ENCODE measurements around the gene AK1. TPM values are rescaled to one million over a fixed set of nuclear protein-coding genes. Genes with fewer than 3 reads are reported as not detected.

The AK1 gene
- total RNA-seq, 1 experiment from 2014 or later: 35.8 TPM

DNA sequence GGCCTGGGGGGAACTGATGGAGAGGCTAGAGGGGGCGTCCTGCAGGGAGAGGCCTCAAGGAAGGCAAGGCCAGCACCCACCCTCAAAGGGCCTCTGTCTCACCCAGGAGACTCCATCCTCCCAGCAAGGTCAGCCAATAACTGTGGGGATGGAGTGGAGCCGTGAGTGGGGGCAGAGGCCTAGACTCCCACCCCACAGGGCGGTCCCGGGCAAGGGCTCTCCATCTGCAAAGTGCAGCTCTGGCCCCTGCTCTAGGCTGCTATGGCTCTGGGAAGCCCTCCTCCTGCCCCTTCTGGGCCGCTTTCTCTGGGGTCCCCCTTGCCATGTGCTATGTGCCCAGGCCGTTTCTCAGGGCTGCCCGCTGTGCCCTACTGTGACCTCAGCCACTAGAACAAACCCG is 60.7 kb downstream of the AK1 start:
- DNase-seq (ENCODE audit: low spot score): no peak
- CTCF ChIA-PET: no interaction called here
- intact Hi-C loops (cut with micrococcal nuclease; ENCODE audit: unreplicated experiment): no loop called here
- TF ChIP-seq, protein P1, sequence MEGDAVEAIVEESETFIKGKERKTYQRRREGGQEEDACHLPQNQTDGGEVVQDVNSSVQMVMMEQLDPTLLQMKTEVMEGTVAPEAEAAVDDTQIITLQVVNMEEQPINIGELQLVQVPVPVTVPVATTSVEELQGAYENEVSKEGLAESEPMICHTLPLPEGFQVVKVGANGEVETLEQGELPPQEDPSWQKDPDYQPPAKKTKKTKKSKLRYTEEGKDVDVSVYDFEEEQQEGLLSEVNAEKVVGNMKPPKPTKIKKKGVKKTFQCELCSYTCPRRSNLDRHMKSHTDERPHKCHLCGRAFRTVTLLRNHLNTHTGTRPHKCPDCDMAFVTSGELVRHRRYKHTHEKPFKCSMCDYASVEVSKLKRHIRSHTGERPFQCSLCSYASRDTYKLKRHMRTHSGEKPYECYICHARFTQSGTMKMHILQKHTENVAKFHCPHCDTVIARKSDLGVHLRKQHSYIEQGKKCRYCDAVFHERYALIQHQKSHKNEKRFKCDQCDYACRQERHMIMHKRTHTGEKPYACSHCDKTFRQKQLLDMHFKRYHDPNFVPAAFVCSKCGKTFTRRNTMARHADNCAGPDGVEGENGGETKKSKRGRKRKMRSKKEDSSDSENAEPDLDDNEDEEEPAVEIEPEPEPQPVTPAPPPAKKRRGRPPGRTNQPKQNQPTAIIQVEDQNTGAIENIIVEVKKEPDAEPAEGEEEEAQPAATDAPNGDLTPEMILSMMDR (conservative IDR thresholded peaks at IDR 0.05; ENCODE audit: low read depth, low read length): no peak
- no peak for TF ChIP-seq EZH2 (IDR thresholded peaks at IDR 0.05; ENCODE audit: borderline replicate concordance, low read depth, low read length, poor library complexity, severe bottlenecking)
- BruUV-seq (replicated peaks): no TSS peak
- Histone ChIP-seq H3K27ac (ENCODE audit: low read depth, low read length, poor library complexity, severe bottlenecking) (no peak overlapping the region), H3K9me3 (ENCODE audit: low read depth, low read length, poor library complexity, severe bottlenecking) (no peaks in the 10 kb centered on the region), H3K36me3 (ENCODE audit: insufficient read depth, low read length, poor library complexity, severe bottlenecking) (peaks cover 33% of the 10 kb centered on the region), H3K4me1 (ENCODE audit: insufficient read depth, low read length, poor library complexity, severe bottlenecking) (no peaks in the 10 kb centered on the region), H3K4me3 (ENCODE audit: low read depth, low read length, poor library complexity, severe bottlenecking) (no peak overlapping the region), H3K27me3 (replicated peaks; ENCODE audit: insufficient read depth, low read depth, low read length, poor library complexity) (no peaks in the 10 kb centered on the region)
- POLR2A ChIA-PET (ENCODE audit: low non-redundant PET): no interaction called here

Small RNAs within 50 kb of the gene (microRNA-seq; reads per million reads assigned to microRNA genes)
- gene MIR4672: 2.7 reads per million, percentile 3 among the genes with 10 or more reads in this experiment

Other genes with a start within 250 kb of the AK1 start
- gene CFAP157, start 170.7 kb downstream of the AK1 start, total RNA-seq (2021): not detected in 2 replicates
- gene PTRH1, start 162.0 kb downstream of the AK1 start, total RNA-seq (2021): 9.3 and 10.7 TPM in 2 replicates
- gene TTC16, start 161.6 kb downstream of the AK1 start, total RNA-seq (2021): not detected in 2 replicates
- 9.1 and 9.2 TPM in 2 replicates for gene TOR2A, start 142.4 kb downstream of the AK1 start, total RNA-seq (2021)
- not detected in 2 replicates for gene SH2D3C, start 99.0 kb downstream of the AK1 start, total RNA-seq (2021)
- 68.0 and 77.7 TPM in 2 replicates for gene CDK9, start 91.6 kb downstream of the AK1 start, total RNA-seq (2021)
- gene FPGS, start 74.8 kb downstream of the AK1 start, total RNA-seq (2021): 74.9 and 78.2 TPM in 2 replicates
- 29.9 and 31.1 TPM in 2 replicates for gene ENG, start 23.0 kb downstream of the AK1 start, total RNA-seq (2021)
- 34.7 and 40.4 TPM in 2 replicates for gene ST6GALNAC6, start 21.9 kb upstream of the AK1 start, total RNA-seq (2021)
- gene ST6GALNAC4, start 39.4 kb upstream of the AK1 start, total RNA-seq (2021): 11.8 and 15.8 TPM in 2 replicates
- 2.6 and 3.9 TPM in 2 replicates for gene PIP5KL1, start 53.1 kb upstream of the AK1 start, total RNA-seq (2021)
- 51.5 and 52.9 TPM in 2 replicates for gene DPM2, start 60.2 kb upstream of the AK1 start, total RNA-seq (2021)
- gene EEIG1, start 103.3 kb upstream of the AK1 start, total RNA-seq (2021): 30.0 and 34.1 TPM in 2 replicates
- gene NAIF1, start 189.6 kb upstream of the AK1 start, total RNA-seq (2021): 9.3 and 10.8 TPM in 2 replicates
- 24.7 and 26.1 TPM in 2 replicates for gene SLC25A25, start 190.6 kb upstream of the AK1 start, total RNA-seq (2021)